Tibial artery (tissue), 4 donors: ENCODE measurements around the gene PSMA2.

Experiments
- DNase-seq, 2 donors: peaks; one replicate each; pipeline ENCODE4 v3.0.0-alpha.2; 2019
- H3K27ac ChIP-seq, 2 donors: fragments of 200-600 bp; sonication (generic) in 1 of 2; 1 replicate in 1 of 2; 2 replicates in 1 of 2; pipeline ENCODE4 v1.5.1; 2018 to 2019; ENCODE audit warnings: mild to moderate bottlenecking in 1 of 2
- H3K27me3 ChIP-seq, 2 donors: fragments of 200-600 bp; sonication (generic) in 1 of 2; one replicate each; pipeline versions ENCODE4 v1.5.1 to v1.6.0; 2016 to 2019
- H3K36me3 ChIP-seq, 3 donors: fragments of 200-600 bp; sonication (generic) in 2 of 3; one replicate each; pipeline ENCODE4 v1.5.1; 2016 to 2019; ENCODE audit warnings: mild to moderate bottlenecking in 2 of 3
- H3K4me1 ChIP-seq, 4 donors: fragments of 200-600 bp; sonication (generic) in 2 of 4; 1 replicate in 3 of 4; 2 replicates in 1 of 4; pipeline ENCODE4 v1.5.1; 2016 to 2019
- H3K4me3 ChIP-seq, 2 donors: fragments of 200-600 bp; sonication (generic) in 1 of 2; 1 replicate in 1 of 2; 2 replicates in 1 of 2; pipeline ENCODE4 v1.5.1; 2018 to 2019; ENCODE audit warnings: mild to moderate bottlenecking in 2 of 2
- H3K9me3 ChIP-seq, 3 donors: fragments of 200-600 bp; sonication (generic) in 1 of 3; one replicate each; pipeline ENCODE4 v1.5.1; 2016 to 2019
- intact Hi-C: fragments of 100-400 bp; cut with DNase I; formaldehyde crosslinking; loops from one replicate; pipeline ENCODE4 v1.15.0; 2023; ENCODE audit warnings: low total_unique reads
- TF ChIP-seq, protein P1 (sequence below), 2 experiments: fragments of 200-600 bp in 1 of 2; fragments of 450-650 bp in 1 of 2; IDR thresholded peaks; one replicate each; pipeline ENCODE4 v1.5.1; 2017 to 2019; ENCODE audit warnings: antibody characterized with exemption in 2 of 2, mild to moderate bottlenecking in 1 of 2, moderate library complexity in 1 of 2

PSMA2 gene

DNA sequence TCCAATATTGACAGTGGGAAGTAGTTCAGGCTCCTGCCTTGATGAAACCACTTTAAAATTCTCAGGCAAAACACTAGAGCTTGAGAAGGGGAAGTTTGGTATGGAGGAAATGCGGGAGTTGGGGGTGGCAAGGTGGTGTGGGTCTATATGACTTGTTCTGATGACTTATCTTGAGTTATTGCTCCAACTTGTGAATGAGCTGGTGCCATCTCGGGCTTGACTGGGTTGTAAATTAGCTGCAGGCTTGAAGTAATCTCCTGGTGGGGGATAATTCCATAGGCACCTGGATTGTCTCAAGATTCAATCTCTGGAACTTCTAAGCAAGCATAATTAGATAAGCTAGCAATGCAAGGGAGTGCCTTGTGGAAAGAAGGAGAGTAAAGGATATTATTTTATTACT, 29.2 kb upstream of the PSMA2 start:
- Histone ChIP-seq H3K4me3 (no peak overlapping the region), H3K27ac (no peak overlapping the region), H3K36me3 (no peaks in the 10 kb centered on the region), H3K27me3 (no peaks in the 10 kb centered on the region), H3K4me1 (no peaks in the 10 kb centered on the region), H3K9me3 (no peaks in the 10 kb centered on the region)
- TF ChIP-seq, protein P1, sequence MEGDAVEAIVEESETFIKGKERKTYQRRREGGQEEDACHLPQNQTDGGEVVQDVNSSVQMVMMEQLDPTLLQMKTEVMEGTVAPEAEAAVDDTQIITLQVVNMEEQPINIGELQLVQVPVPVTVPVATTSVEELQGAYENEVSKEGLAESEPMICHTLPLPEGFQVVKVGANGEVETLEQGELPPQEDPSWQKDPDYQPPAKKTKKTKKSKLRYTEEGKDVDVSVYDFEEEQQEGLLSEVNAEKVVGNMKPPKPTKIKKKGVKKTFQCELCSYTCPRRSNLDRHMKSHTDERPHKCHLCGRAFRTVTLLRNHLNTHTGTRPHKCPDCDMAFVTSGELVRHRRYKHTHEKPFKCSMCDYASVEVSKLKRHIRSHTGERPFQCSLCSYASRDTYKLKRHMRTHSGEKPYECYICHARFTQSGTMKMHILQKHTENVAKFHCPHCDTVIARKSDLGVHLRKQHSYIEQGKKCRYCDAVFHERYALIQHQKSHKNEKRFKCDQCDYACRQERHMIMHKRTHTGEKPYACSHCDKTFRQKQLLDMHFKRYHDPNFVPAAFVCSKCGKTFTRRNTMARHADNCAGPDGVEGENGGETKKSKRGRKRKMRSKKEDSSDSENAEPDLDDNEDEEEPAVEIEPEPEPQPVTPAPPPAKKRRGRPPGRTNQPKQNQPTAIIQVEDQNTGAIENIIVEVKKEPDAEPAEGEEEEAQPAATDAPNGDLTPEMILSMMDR (IDR thresholded peaks at IDR 0.05): no peak
- no peak for DNase-seq
- intact Hi-C loops: no loop called here

DNA sequence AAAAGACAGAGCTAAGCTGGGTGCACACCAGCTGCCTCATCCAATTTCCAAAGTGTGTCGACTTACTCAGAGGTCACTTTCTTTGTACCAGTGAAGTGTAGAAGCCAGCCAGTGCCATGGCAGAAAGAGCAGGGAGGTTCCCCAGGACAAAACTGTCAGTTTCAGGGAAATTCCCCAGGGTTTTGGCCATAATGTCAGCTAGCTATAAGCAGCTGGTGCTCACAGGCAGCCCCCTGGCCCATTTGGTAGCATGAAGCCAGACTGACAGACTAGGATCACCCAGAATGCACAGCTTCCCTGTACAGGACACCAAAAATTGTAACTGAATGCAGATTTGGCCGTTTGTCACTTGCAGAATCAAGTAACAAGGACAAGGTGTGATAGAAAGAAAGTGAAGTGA, 28.8 kb upstream of the PSMA2 start:
- no peaks in the 10 kb centered on the region for H3K36me3 ChIP-seq
- intact Hi-C loops: no loop called here
- no peak for DNase-seq
- H3K4me1 ChIP-seq: no peaks in the 10 kb centered on the region
- TF ChIP-seq, protein P1 (IDR thresholded peaks at IDR 0.05): no peak
- H3K27ac ChIP-seq: no peak overlapping the region
- no peak overlapping the region for H3K4me3 ChIP-seq
- H3K9me3 ChIP-seq: no peaks in the 10 kb centered on the region
- H3K27me3 ChIP-seq: no peaks in the 10 kb centered on the region

DNA sequence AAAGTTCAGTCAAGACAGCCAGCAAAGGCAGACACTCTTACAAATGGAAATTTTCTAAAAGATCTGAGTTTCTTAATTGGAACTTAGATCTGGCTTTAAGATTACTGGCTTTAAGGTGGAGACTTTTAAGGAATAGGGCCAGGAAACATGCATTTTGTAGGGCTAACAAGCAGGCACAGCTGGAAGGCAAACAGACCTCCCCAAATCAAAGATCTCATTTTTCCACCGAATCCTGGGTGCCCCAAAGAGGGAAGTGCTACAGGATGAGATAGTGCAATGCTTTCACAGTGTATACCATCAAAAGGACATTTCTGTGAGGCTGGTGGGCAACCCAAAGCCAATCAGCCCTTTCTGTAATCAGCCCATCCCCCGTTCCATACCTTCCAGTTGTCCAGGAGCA, 27.6 kb upstream of the PSMA2 start:
- Histone ChIP-seq H3K4me3 (no peak overlapping the region), H3K27ac (no peak overlapping the region), H3K4me1 (no peaks in the 10 kb centered on the region), H3K9me3 (no peaks in the 10 kb centered on the region), H3K27me3 (no peaks in the 10 kb centered on the region), H3K36me3 (no peaks in the 10 kb centered on the region)
- DNase-seq: no peak
- TF ChIP-seq, protein P1 (IDR thresholded peaks at IDR 0.05): no peak
- intact Hi-C loops: no loop called here

DNA sequence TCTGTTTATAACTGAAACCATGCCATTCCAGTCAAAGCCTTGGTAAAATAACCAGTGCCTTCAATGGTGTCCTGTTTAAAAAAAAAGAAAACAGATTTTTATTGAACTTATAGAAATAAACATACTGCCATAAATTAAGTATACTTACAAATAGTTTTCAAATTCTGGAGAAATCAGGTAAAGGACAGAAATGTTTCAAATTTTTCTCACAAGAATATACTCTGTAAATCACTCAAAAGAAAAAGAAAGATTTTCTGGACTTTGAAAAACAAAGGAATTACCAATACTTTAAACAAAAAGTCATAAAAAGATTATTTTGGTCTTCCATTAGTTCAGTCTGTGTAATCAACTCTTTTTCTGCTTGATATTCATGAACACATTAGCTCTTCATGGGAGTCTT, 24.1 kb upstream of the PSMA2 start:
- H3K36me3 ChIP-seq: no peaks in the 10 kb centered on the region
- TF ChIP-seq, protein P1 (IDR thresholded peaks at IDR 0.05): no peak
- no peak for DNase-seq
- intact Hi-C loops: no loop called here
- H3K4me1 ChIP-seq: no peaks in the 10 kb centered on the region
- H3K4me3 ChIP-seq: no peak overlapping the region
- H3K27me3 ChIP-seq: no peaks in the 10 kb centered on the region
- H3K9me3 ChIP-seq: no peaks in the 10 kb centered on the region
- H3K27ac ChIP-seq: no peak overlapping the region

DNA sequence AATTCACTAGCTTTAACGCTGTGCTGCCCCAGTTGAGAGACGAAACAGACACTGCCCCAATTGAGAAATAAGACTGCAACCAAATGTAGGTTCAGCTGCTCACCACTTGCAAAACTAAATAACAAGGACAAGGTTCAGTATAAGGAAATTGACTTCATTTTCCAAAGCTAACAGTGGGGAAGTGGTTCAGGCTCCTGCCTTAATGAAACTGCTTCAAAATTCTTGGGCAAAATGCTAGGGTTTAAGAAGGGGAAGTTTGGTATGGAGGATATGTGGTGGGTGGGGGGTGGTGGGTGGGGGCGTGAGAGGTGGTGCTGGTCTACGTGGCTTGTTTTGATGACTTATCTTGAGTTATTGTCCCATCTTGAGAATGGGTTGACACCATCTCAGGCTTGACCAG, 22.0 kb upstream of the PSMA2 start:
- no peak overlapping the region for H3K4me3 ChIP-seq
- H3K36me3 ChIP-seq: no peaks in the 10 kb centered on the region
- no peaks in the 10 kb centered on the region for H3K9me3 ChIP-seq
- H3K27me3 ChIP-seq: no peaks in the 10 kb centered on the region
- H3K27ac ChIP-seq: no peak overlapping the region
- no peak for DNase-seq
- TF ChIP-seq, protein P1 (IDR thresholded peaks at IDR 0.05): no peak
- H3K4me1 ChIP-seq: no peaks in the 10 kb centered on the region
- intact Hi-C loops: no loop called here

DNA sequence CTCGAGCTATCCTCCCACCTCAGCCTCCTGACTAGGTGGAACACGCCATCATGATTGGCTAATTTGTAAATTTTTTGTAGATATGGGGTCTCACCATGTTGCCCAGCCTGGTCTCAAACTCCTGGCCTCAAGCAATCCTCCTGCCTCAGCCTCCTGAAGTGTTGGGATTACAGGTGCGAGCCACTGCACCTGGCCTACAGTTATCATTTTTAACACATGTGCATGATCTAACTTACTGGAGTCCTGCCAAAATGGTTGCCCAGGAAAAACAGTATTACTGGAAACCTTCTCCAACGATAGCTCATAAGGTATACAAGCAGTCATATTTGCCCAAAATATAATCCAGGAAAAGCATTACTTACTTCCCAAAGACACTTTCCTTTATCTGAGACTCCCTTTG, 20.4 kb upstream of the PSMA2 start:
- Histone ChIP-seq H3K36me3 (no peaks in the 10 kb centered on the region), H3K9me3 (no peaks in the 10 kb centered on the region), H3K27ac (no peak overlapping the region), H3K4me3 (no peak overlapping the region), H3K27me3 (no peaks in the 10 kb centered on the region), H3K4me1 (no peaks in the 10 kb centered on the region)
- TF ChIP-seq, protein P1 (IDR thresholded peaks at IDR 0.05): no peak
- intact Hi-C loops: no loop called here
- DNase-seq: no peak
